Stomach (tissue), 4 donors: ENCODE results near the gene CPLX1.

ENCODE experiments used
- EP300 ChIP-seq: sonication (generic); formaldehyde crosslinking; IDR thresholded peaks from one replicate; pipeline ENCODE4 v1.6.1; 2017; ENCODE audit warnings: antibody characterized with exemption
- TF ChIP-seq, protein P1 (sequence below), 7 experiments: fragments of 450-650 bp in 4 of 7; fragments of 200-600 bp in 3 of 7; sonication (generic) in 3 of 7; IDR thresholded peaks; one replicate each; pipeline ENCODE4 v1.5.1; 2016 to 2019; ENCODE audit warnings: antibody characterized with exemption in 7 of 7, control low read depth in 2 of 7, mild to moderate bottlenecking in 1 of 7

DNA sequence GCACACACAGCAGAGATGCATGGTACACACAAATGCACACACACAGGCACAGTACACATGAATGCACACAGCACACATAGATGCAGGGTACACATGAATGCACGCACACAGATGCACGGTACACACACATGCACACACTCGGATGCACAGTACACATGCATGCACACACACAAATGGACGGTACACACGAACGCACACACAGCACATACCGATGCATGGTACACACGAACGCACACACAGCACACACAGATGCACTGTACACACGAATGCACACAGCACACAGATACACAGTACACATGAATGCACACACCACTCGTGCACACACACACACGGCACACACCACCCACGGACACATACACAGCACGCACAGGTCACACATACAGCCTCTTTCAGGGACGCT is 43.8 kb upstream of the CPLX1 start:
- TF ChIP-seq, protein P1, sequence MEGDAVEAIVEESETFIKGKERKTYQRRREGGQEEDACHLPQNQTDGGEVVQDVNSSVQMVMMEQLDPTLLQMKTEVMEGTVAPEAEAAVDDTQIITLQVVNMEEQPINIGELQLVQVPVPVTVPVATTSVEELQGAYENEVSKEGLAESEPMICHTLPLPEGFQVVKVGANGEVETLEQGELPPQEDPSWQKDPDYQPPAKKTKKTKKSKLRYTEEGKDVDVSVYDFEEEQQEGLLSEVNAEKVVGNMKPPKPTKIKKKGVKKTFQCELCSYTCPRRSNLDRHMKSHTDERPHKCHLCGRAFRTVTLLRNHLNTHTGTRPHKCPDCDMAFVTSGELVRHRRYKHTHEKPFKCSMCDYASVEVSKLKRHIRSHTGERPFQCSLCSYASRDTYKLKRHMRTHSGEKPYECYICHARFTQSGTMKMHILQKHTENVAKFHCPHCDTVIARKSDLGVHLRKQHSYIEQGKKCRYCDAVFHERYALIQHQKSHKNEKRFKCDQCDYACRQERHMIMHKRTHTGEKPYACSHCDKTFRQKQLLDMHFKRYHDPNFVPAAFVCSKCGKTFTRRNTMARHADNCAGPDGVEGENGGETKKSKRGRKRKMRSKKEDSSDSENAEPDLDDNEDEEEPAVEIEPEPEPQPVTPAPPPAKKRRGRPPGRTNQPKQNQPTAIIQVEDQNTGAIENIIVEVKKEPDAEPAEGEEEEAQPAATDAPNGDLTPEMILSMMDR (IDR thresholded peaks at IDR 0.05), result no peak
- TF ChIP-seq EP300, result no peak
